ENCODE measurements around the gene ZNF70. TPM values are rescaled to one million over a fixed set of nuclear protein-coding genes. Genes with fewer than 3 reads are reported as not detected.

ZNF70 gene
- total and polyA plus RNA-seq, 2 donors (not counting 1 experiment from before 2014, with no cell fraction given) = 2.1 to 8.3 TPM

GRCh38 chr22:23789121-23789520 lies 38.2 kb upstream of the ZNF70 start:
- Histone ChIP-seq H3K4me1 (ENCODE audit: control insufficient read depth in 2 of 2, insufficient read depth in 2 of 2, low read length in 2 of 2) (peaks cover 41 to 51% of the 10 kb centered on the region in 2 donors), H3K4me2 (replicated peaks; ENCODE audit: low read depth, low read length, poor library complexity, severe bottlenecking) (no peak overlapping the region), H3K4me3 (ENCODE audit: control extremely low read depth in 1 of 5, extremely low read depth in 1 of 5, insufficient read depth in 1 of 5, low read depth in 2 of 5, low read length in 4 of 5) (no peak overlapping the region), H3K9me3 (ENCODE audit: control extremely low read depth in 1 of 3, control insufficient read depth in 2 of 3, insufficient read depth in 1 of 3, low read length in 2 of 3) (no peaks in the 10 kb centered on the region), H3K36me3 (replicated peaks in 1 of 2; ENCODE audit: control extremely low read depth in 1 of 2, control insufficient read depth in 1 of 2, extremely low read depth in 1 of 2, insufficient read depth in 2 of 2, low read length in 1 of 2) (peaks cover 0 to 28% of the 10 kb centered on the region in 2 experiments), H3K27ac (ENCODE audit: low read length in 2 of 2) (no peak overlapping the region), H3K79me2 (ENCODE audit: control insufficient read depth, insufficient read depth, low read length) (peaks cover 68% of the 10 kb centered on the region), H4K20me1 (ENCODE audit: control insufficient read depth, insufficient read depth, low read length, poor library complexity, severe bottlenecking) (peaks cover 59% of the 10 kb centered on the region), H2AFZ (ENCODE audit: insufficient read depth, low read depth, low read length, poor library complexity, severe bottlenecking) (no peak overlapping the region), H3K27me3 (replicated peaks in 1 of 4; ENCODE audit: control extremely low read depth in 1 of 4, control insufficient read depth in 3 of 4, insufficient read depth in 4 of 4, low read length in 3 of 4) (no peaks in the 10 kb centered on the region), H3K9ac (ENCODE audit: low read length) (no peak overlapping the region)
- ChIA-PET POLR2A (interaction anchor here (0.7 to 2.3 kb wide), 9 partner anchors 8 to 154 kb away, joined by 3 to 11 read pairs (median 4); partner anchors contain the start of genes DERL3, MMP11, SLC2A11 and ZNF70), CTCF (interaction anchor here (0.8 to 2.3 kb wide), 6 partner anchors 15 to 68 kb away, joined by 3 to 7 read pairs (median 4); partner anchors contain the start of genes MMP11 and SLC2A11)
- peaks cover 45% of the 10 kb centered on the region for H3K4me1 Mint-ChIP-seq
- no peaks in the 10 kb centered on the region for H3K27me3 Mint-ChIP-seq
- peak overlapping the region; percentile 20 for H3K4me3 Mint-ChIP-seq
- 100% methylated on average over 2 of the region's 4 CpGs for WGBS (ENCODE audit: insufficient coverage)
- intact Hi-C loops (cut with micrococcal nuclease) = loop anchor here (5.0 to 10.0 kb wide), 2 partner anchors 123 to 226 kb away; partner anchors contain the start of gene CABIN1
- TF ChIP-seq CTCF (IDR thresholded peaks at IDR 0.05) = no peak
- TF ChIP-seq EZH2 (IDR thresholded peaks at IDR 0.05; ENCODE audit: borderline replicate concordance, insufficient read depth, low read depth, low read length, poor library complexity, severe bottlenecking) = no peak
- DNase-seq (no peak), ATAC-seq (ENCODE audit: low read depth) (no peak)
- peak overlapping the region; percentile 15 for H3K27ac Mint-ChIP-seq
- no peaks in the 10 kb centered on the region for H3K9me3 Mint-ChIP-seq (ENCODE audit: insufficient read depth)

- H3K4me1 ChIP-seq (ENCODE audit: control insufficient read depth in 2 of 2, insufficient read depth in 2 of 2, low read length in 2 of 2) = peaks cover 48 to 58% of the 10 kb centered on the region in 2 donors
Observed at GRCh38 chr22:23787910-23788309, 37.0 kb upstream of the ZNF70 start.

More at GRCh38 chr22:23787910-23788309, 37.0 kb upstream of the ZNF70 start:
- peak overlapping the region; percentile 91 for H3K27ac Mint-ChIP-seq
- DNase-seq = no peak
- Histone ChIP-seq H3K4me3 (ENCODE audit: control extremely low read depth in 1 of 5, extremely low read depth in 1 of 5, insufficient read depth in 1 of 5, low read depth in 2 of 5, low read length in 4 of 5) (peak overlapping the region; percentile 72 to 95 (median 84)), H3K36me3 (replicated peaks in 1 of 2; ENCODE audit: control extremely low read depth in 1 of 2, control insufficient read depth in 1 of 2, extremely low read depth in 1 of 2, insufficient read depth in 2 of 2, low read length in 1 of 2) (peaks cover 0 to 18% of the 10 kb centered on the region in 2 experiments), H3K4me2 (replicated peaks; ENCODE audit: low read depth, low read length, poor library complexity, severe bottlenecking) (peak overlapping the region; percentile 80), H3K9ac (ENCODE audit: low read length) (peak overlapping the region; percentile 95), H4K20me1 (ENCODE audit: control insufficient read depth, insufficient read depth, low read length, poor library complexity, severe bottlenecking) (peaks cover 53% of the 10 kb centered on the region), H2AFZ (ENCODE audit: insufficient read depth, low read depth, low read length, poor library complexity, severe bottlenecking) (no peak overlapping the region), H3K27me3 (replicated peaks in 1 of 4; ENCODE audit: control extremely low read depth in 1 of 4, control insufficient read depth in 3 of 4, insufficient read depth in 4 of 4, low read length in 3 of 4) (no peaks in the 10 kb centered on the region), H3K79me2 (ENCODE audit: control insufficient read depth, insufficient read depth, low read length) (peaks cover 56% of the 10 kb centered on the region), H3K9me3 (ENCODE audit: control extremely low read depth in 1 of 3, control insufficient read depth in 2 of 3, insufficient read depth in 1 of 3, low read length in 2 of 3) (no peaks in the 10 kb centered on the region), H3K27ac (ENCODE audit: low read length in 2 of 2) (peak overlapping the region; percentile 48 to 98)
- peaks cover 45% of the 10 kb centered on the region for H3K4me1 Mint-ChIP-seq
- intact Hi-C loops (cut with micrococcal nuclease) = loop anchor here (1.0 to 10.0 kb wide), 8 partner anchors 12 to 227 kb away; partner anchors contain the start of genes CABIN1 and MMP11
- H3K27me3 Mint-ChIP-seq = no peaks in the 10 kb centered on the region
- ChIA-PET POLR2A (interaction anchor here (1.0 to 2.9 kb wide), 8 partner anchors 11 to 69 kb away, joined by 3 to 29 read pairs (median 8); partner anchors contain the start of genes DERL3, SLC2A11, VPREB3 and ZNF70), CTCF (interaction anchor here (1.7 to 3.2 kb wide), 3 partner anchors 17 to 69 kb away, joined by 6 to 20 read pairs (median 6); partner anchors contain the start of gene SLC2A11)
- TF ChIP-seq CTCF (IDR thresholded peaks at IDR 0.05) (no peak), EZH2 (IDR thresholded peaks at IDR 0.05; ENCODE audit: borderline replicate concordance, insufficient read depth, low read depth, low read length, poor library complexity, severe bottlenecking) (no peak)
- 92% methylated on average over 2 of the region's 3 CpGs for WGBS (ENCODE audit: insufficient coverage)
- no peaks in the 10 kb centered on the region for H3K9me3 Mint-ChIP-seq (ENCODE audit: insufficient read depth)
- H3K4me3 Mint-ChIP-seq = peak overlapping the region; percentile 95
- ATAC-seq (ENCODE audit: low read depth) = no peak

Data from B cell (primary cell).